Endothelial cell of umbilical vein (primary cell): ENCODE data around the gene KCP. TPM values are rescaled to one million over a fixed set of nuclear protein-coding genes. Genes with fewer than 3 reads are reported as not detected.

Experiments
- BruUV-seq: library from RNA; stranded (reverse); fragments of 400-500 nt; replicated peaks from 2 replicates; lab custom pipeline; 2021; lab: Mats Ljungman, UMichigan
- CTCF ChIA-PET: fragments of 300-600, 350-600 bp; sonication (Branson Sonifier 250); formaldehyde crosslinking; loops from one replicate; lab custom pipeline; 2021; ENCODE audit warnings: antibody characterized with exemption, inconsistent platforms; lab: Charles Lee
- POLR2A ChIA-PET: fragments of 300-600, 350-600 bp; sonication (Branson Sonifier 250); formaldehyde crosslinking; loops from one replicate; lab custom pipeline; 2021; ENCODE audit warnings: antibody characterized with exemption, inconsistent platforms; lab: Charles Lee
- DNase-seq: peaks from one replicate; pipeline ENCODE4 v3.0.0-alpha.2; 2011; ENCODE audit warnings: low read depth, low spot score
- FAIRE-seq: peaks from 2 replicates; lab custom pipeline; 2011; peaks lifted over from hg19 to GRCh38; lab: Jason Lieb, UNC
- H2AFZ ChIP-seq: 2 replicates; pipeline ENCODE4 v1.6.0; 2012; ENCODE audit warnings: low read depth, low read length, control low read depth, inconsistent platforms
- H3K27ac ChIP-seq: 2 replicates; pipeline ENCODE4 v1.5.1; 2011; ENCODE audit warnings: low read depth, mild to moderate bottlenecking, control low read depth, low read length, moderate library complexity; ENCODE audit not compliant: insufficient read depth
- H3K27me3 ChIP-seq, 2 experiments: 2 replicates each; pipeline versions ENCODE4 v1.6.0 to v1.6.1; 2011; ENCODE audit warnings: low read length in 2 of 2, mixed read lengths in 1 of 2; ENCODE audit not compliant: control insufficient read depth in 2 of 2, insufficient read depth in 2 of 2
- H3K36me3 ChIP-seq, 2 experiments: 2 replicates in 1 of 2; 3 replicates in 1 of 2; pipeline ENCODE4 v1.5.1; 2011; ENCODE audit warnings: low read length in 2 of 2, mild to moderate bottlenecking in 1 of 2, moderate library complexity in 1 of 2; ENCODE audit not compliant: control insufficient read depth in 2 of 2, insufficient read depth in 2 of 2; ENCODE audit errors: extremely low read depth in 1 of 2
- H3K4me1 ChIP-seq: 3 replicates; pipeline ENCODE4 v1.5.1; 2011; ENCODE audit warnings: mild to moderate bottlenecking, low read length; ENCODE audit not compliant: control insufficient read depth, insufficient read depth; ENCODE audit errors: extremely low read depth
- H3K4me2 ChIP-seq: 2 replicates; pipeline ENCODE4 v1.6.1; 2011; ENCODE audit warnings: low read length, control low read depth, mixed read lengths; ENCODE audit not compliant: insufficient read depth
- H3K4me3 ChIP-seq, 3 experiments: fragments of 200-600 bp in 1 of 3; sonication (generic), shearing (Covaris generic) in 1 of 3; replicated peaks in 1 of 3; 2 replicates each; pipeline ENCODE4 v1.5.1; 2011 to 2016; ENCODE audit warnings: control low read depth in 3 of 3, low read length in 3 of 3, mild to moderate bottlenecking in 2 of 3, inconsistent platforms in 1 of 3, low read depth in 1 of 3, moderate library complexity in 1 of 3; ENCODE audit not compliant: insufficient read depth in 1 of 3
- H3K79me2 ChIP-seq: 2 replicates; pipeline ENCODE4 v1.6.0; 2012; ENCODE audit warnings: low read length, inconsistent platforms; ENCODE audit not compliant: control insufficient read depth, insufficient read depth
- H3K9ac ChIP-seq: replicated peaks from 2 replicates; pipeline ENCODE3; 2011; ENCODE audit warnings: low read length, control low read depth; ENCODE audit not compliant: insufficient read depth; ENCODE audit errors: extremely low read depth
- H3K9me1 ChIP-seq: replicated peaks from 3 replicates; pipeline ENCODE4 v1.6.0; 2011; ENCODE audit warnings: mild to moderate bottlenecking, low read length; ENCODE audit not compliant: control insufficient read depth, insufficient read depth; ENCODE audit errors: extremely low read depth
- H3K9me3 ChIP-seq: replicated peaks from 2 replicates; pipeline ENCODE4 v1.5.1; 2012; ENCODE audit warnings: low read length, inconsistent platforms; ENCODE audit not compliant: control insufficient read depth, insufficient read depth
- H4K20me1 ChIP-seq: replicated peaks from 2 replicates; pipeline ENCODE3; 2011; ENCODE audit warnings: mild to moderate bottlenecking, low read length; ENCODE audit not compliant: control insufficient read depth, insufficient read depth; ENCODE audit errors: extremely low read depth
- JUN ChIP-seq: IDR thresholded peaks from 2 replicates; pipeline ENCODE4 v1.6.1; 2011; ENCODE audit warnings: borderline replicate concordance, low read depth; ENCODE audit not compliant: insufficient read length, insufficient read depth
- MYC ChIP-seq: IDR thresholded peaks from one replicate; pipeline ENCODE4 v1.6.1; 2011; ENCODE audit warnings: mild to moderate bottlenecking, low read depth, low read length
- POLR2A ChIP-seq: IDR thresholded peaks from 2 replicates; pipeline ENCODE4 v1.6.1; 2012; ENCODE audit warnings: low read depth, mild to moderate bottlenecking, control low read depth, low read length
- dilution Hi-C: fragments of 300-500 bp; cut with MboI; formaldehyde crosslinking; loops from one replicate; pipeline ENCODE4 v1.15.0; 2019; ENCODE audit warnings: low sequenced_read_pairs; ENCODE audit not compliant: extremely low pct_ligation_motif_present
- intact Hi-C: fragments of 100-400 bp; cut with micrococcal nuclease; formaldehyde crosslinking; loops from one replicate; pipeline ENCODE4 v1.10.0; 2022
- polyA plus RNA-seq, 4 experiments: library from polyadenylated mRNA; depleted of rRNA in 3 of 4; stranded (reverse) in 3 of 4; unstranded in 1 of 4; fragments of >200 nt; gene quantifications; 2 replicates each; pipeline versions ENCODE4 v1.2.1 to v1.2.3, GENCODE V29; 2011 to 2012; ENCODE audit warnings: missing spikeins in 1 of 4
- total RNA-seq: library from RNA; stranded (reverse); gene quantifications from 2 replicates; pipeline ENCODE4 v1.2.3, GENCODE V29; 2021
- TF ChIP-seq, protein P1 (sequence below): IDR thresholded peaks from 2 replicates; pipeline ENCODE4 v1.6.1; 2011; ENCODE audit not compliant: insufficient read depth, insufficient read length
- TF ChIP-seq, protein P2 (sequence below), 2 donors: IDR thresholded peaks; 1 replicate in 1 of 2; 2 replicates in 1 of 2; pipeline ENCODE4 v1.5.1; 2011; ENCODE audit warnings: low read length in 2 of 2, mild to moderate bottlenecking in 2 of 2, moderate library complexity in 2 of 2, control low read depth in 1 of 2, inconsistent platforms in 1 of 2, low read depth in 1 of 2; ENCODE audit not compliant: insufficient read depth in 1 of 2; ENCODE audit errors: extremely low read depth in 1 of 2

KCP gene
- total and polyA plus RNA-seq, 2 donors (not counting 3 experiments of a cell fraction or from before 2014, with no cell fraction given), result not detected

DNA sequence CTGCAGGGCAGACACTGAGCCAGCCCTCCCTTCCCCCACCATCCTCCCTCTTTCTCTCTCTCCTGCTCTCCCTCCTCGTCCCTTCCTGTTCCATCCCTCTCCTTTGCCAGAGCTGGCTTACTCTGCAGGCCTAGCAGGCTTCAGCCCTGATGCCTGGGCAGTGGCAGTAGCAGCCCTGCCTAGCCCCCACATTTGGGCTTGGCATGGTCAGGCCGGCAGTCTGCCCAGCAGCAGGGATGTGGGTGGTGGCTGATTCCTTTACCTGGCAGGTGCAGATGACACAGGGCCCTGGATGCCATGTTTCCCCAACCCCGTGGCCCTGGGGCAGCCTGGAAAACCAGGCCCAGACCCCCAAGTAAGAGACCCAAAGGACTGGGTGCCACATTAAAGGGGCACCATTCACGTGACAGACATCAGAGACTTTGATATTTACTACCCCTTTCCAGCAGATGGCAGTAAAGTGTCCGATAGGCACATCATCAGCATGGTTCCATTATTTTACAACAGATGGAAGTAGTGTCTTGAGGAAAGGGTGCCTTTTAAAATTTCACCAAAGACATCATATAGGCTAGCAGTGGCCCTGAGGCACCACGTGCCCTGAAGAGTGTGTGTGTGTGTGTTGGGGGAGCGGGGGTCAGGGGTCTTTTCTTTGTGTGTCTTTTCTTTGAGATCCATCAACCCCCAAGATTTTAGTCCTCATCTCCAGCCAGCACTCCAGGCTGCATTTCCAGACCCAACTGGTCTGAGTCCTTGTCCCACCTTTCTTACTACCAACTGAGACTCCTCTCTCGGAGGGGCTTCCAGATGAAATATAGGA is 5.9 kb downstream of the KCP start:
- Histone ChIP-seq H3K4me3 (no peak overlapping the region), H3K9me3 (no peaks in the 10 kb centered on the region), H2AFZ (no peak overlapping the region), H3K4me1 (no peaks in the 10 kb centered on the region), H3K36me3 (no peaks in the 10 kb centered on the region), H3K9me1 (no peaks in the 10 kb centered on the region), H4K20me1 (no peaks in the 10 kb centered on the region), H3K79me2 (no peaks in the 10 kb centered on the region), H3K27me3 (peaks cover 11% of the 10 kb centered on the region in 2 experiments), H3K9ac (no peak overlapping the region), H3K4me2 (no peak overlapping the region), H3K27ac (no peak overlapping the region)
- dilution Hi-C loops (no loop called here), intact Hi-C loops (loop anchor here (1.0 to 2.0 kb wide), 3 partner anchors 43 to 306 kb away; no protein-coding TSS in a partner anchor)
- ChIA-PET CTCF (interaction anchor here (1.0 to 2.6 kb wide), 4 partner anchors 185 to 305 kb away, joined by 3 to 47 read pairs (median 6); no protein-coding TSS in a partner anchor), POLR2A (no interaction called here)
- DNase-seq, result peak; percentile 53
- no TSS peak for BruUV-seq
- FAIRE-seq, result peak; percentile 85
- TF ChIP-seq, protein P1, sequence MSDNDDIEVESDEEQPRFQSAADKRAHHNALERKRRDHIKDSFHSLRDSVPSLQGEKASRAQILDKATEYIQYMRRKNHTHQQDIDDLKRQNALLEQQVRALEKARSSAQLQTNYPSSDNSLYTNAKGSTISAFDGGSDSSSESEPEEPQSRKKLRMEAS, result no peak
- TF ChIP-seq, protein P2, sequence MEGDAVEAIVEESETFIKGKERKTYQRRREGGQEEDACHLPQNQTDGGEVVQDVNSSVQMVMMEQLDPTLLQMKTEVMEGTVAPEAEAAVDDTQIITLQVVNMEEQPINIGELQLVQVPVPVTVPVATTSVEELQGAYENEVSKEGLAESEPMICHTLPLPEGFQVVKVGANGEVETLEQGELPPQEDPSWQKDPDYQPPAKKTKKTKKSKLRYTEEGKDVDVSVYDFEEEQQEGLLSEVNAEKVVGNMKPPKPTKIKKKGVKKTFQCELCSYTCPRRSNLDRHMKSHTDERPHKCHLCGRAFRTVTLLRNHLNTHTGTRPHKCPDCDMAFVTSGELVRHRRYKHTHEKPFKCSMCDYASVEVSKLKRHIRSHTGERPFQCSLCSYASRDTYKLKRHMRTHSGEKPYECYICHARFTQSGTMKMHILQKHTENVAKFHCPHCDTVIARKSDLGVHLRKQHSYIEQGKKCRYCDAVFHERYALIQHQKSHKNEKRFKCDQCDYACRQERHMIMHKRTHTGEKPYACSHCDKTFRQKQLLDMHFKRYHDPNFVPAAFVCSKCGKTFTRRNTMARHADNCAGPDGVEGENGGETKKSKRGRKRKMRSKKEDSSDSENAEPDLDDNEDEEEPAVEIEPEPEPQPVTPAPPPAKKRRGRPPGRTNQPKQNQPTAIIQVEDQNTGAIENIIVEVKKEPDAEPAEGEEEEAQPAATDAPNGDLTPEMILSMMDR (IDR thresholded peaks at IDR 0.05; ENCODE audit: extremely low read depth in 1 of 2, insufficient read depth in 1 of 2, low read depth in 1 of 2, low read length in 2 of 2), result peak; percentile 48 to 54
- TF ChIP-seq JUN (no peak), POLR2A (no peak), MYC (no peak)
